GF-D8 (cell line): ENCODE measurements around the gene WWOX.

Experiments used
- DNase-seq: peaks from one replicate; lab custom pipeline; 2025; lab: John Stamatoyannopoulos, UW

WWOX gene

GRCh38 chr16:78852081-78852635 is 752.7 kb downstream of the WWOX start:
- DNase-seq, result no peak

GRCh38 chr16:78862022-78862421 is 762.6 kb downstream of the WWOX start:
- no peak for DNase-seq

GRCh38 chr16:78866521-78866920 is 767.1 kb downstream of the WWOX start:
- DNase-seq, result no peak

GRCh38 chr16:78869492-78869891 is 770.0 kb downstream of the WWOX start:
- no peak for DNase-seq

- DNase-seq, result no peak
Measured at GRCh38 chr16:78871241-78871640, 771.8 kb downstream of the WWOX start.

- DNase-seq, result no peak
Measured at GRCh38 chr16:78876671-78877070, 777.2 kb downstream of the WWOX start.

GRCh38 chr16:78877114-78877655 is 777.7 kb downstream of the WWOX start:
- DNase-seq, result no peak

- DNase-seq, result no peak
Measured at GRCh38 chr16:78878570-78878969, 779.1 kb downstream of the WWOX start.

GRCh38 chr16:78879011-78879410 is 779.6 kb downstream of the WWOX start:
- no peak for DNase-seq

GRCh38 chr16:78882150-78882549 is 782.7 kb downstream of the WWOX start:
- DNase-seq, result no peak

GRCh38 chr16:78882751-78883150 is 783.3 kb downstream of the WWOX start:
- no peak for DNase-seq

GRCh38 chr16:78884204-78884603 is 784.8 kb downstream of the WWOX start:
- no peak for DNase-seq

- no peak for DNase-seq
Measured at GRCh38 chr16:78889346-78889745, 789.9 kb downstream of the WWOX start.

- no peak for DNase-seq
Measured at GRCh38 chr16:78890373-78890895, 791.0 kb downstream of the WWOX start.

GRCh38 chr16:78892951-78893733 is 793.7 kb downstream of the WWOX start:
- no peak for DNase-seq

GRCh38 chr16:78894886-78895285 is 795.4 kb downstream of the WWOX start:
- no peak for DNase-seq

GRCh38 chr16:78895681-78896080 is 796.2 kb downstream of the WWOX start:
- no peak for DNase-seq

- no peak for DNase-seq
Measured at GRCh38 chr16:78896280-78896679, 796.8 kb downstream of the WWOX start.

GRCh38 chr16:78897299-78897698 is 797.8 kb downstream of the WWOX start:
- DNase-seq, result no peak

GRCh38 chr16:78900044-78900811 is 800.8 kb downstream of the WWOX start:
- DNase-seq, result no peak

GRCh38 chr16:78900966-78901365 is 801.5 kb downstream of the WWOX start:
- DNase-seq, result no peak

- DNase-seq, result no peak
Measured at GRCh38 chr16:78902321-78902720, 802.9 kb downstream of the WWOX start.

- DNase-seq, result no peak
Measured at GRCh38 chr16:78903237-78903636, 803.8 kb downstream of the WWOX start.
